Measurements from ENCODE around the gene METTL5.
"Not testable (repeated sequence)": the region's sequence is repeated elsewhere in the genome, so short reads cannot be mapped to it uniquely, and the experiment has no call there.

The METTL5 gene

GRCh38 chr2:169845016-169845415, 20.3 kb upstream of the METTL5 start:
- DNase-seq (ENCODE audit: low read depth in 1 of 2, low spot score in 1 of 2) = no peak
- TF ChIP-seq SPI1 (IDR thresholded peaks at IDR 0.05; ENCODE audit: borderline replicate concordance, low read depth) = no peak
- no peak for TF ChIP-seq REST (IDR thresholded peaks at IDR 0.05; ENCODE audit: insufficient replicate concordance, low read depth)
- no peak for TF ChIP-seq GABPA (IDR thresholded peaks at IDR 0.05; ENCODE audit: low read depth)
- TF ChIP-seq, protein P1, sequence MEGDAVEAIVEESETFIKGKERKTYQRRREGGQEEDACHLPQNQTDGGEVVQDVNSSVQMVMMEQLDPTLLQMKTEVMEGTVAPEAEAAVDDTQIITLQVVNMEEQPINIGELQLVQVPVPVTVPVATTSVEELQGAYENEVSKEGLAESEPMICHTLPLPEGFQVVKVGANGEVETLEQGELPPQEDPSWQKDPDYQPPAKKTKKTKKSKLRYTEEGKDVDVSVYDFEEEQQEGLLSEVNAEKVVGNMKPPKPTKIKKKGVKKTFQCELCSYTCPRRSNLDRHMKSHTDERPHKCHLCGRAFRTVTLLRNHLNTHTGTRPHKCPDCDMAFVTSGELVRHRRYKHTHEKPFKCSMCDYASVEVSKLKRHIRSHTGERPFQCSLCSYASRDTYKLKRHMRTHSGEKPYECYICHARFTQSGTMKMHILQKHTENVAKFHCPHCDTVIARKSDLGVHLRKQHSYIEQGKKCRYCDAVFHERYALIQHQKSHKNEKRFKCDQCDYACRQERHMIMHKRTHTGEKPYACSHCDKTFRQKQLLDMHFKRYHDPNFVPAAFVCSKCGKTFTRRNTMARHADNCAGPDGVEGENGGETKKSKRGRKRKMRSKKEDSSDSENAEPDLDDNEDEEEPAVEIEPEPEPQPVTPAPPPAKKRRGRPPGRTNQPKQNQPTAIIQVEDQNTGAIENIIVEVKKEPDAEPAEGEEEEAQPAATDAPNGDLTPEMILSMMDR (IDR thresholded peaks at IDR 0.05; ENCODE audit: insufficient read depth, low read length) = no peak
- no peak for TF ChIP-seq POLR2AphosphoS5 (IDR thresholded peaks at IDR 0.05; ENCODE audit: low read depth)

GRCh38 chr2:169841625-169842024, 16.9 kb upstream of the METTL5 start:
- H3K27me3 ChIP-seq (ENCODE audit: insufficient read depth, poor library complexity, severe bottlenecking); DNase-seq (ENCODE audit: low read depth in 1 of 2, low spot score in 1 of 2); H3K4me3 ChIP-seq (replicated peaks; ENCODE audit: insufficient read depth, low read length); H3K27ac ChIP-seq (replicated peaks): not testable (repeated sequence)

More at GRCh38 chr2:169845016-169845415, 20.3 kb upstream of the METTL5 start:
- no peak overlapping the region for H3K27ac ChIP-seq (replicated peaks)
- no peaks in the 10 kb centered on the region for H3K27me3 ChIP-seq (ENCODE audit: insufficient read depth, poor library complexity, severe bottlenecking)
- H3K4me3 ChIP-seq (replicated peaks; ENCODE audit: insufficient read depth, low read length) = no peak overlapping the region

DNA sequence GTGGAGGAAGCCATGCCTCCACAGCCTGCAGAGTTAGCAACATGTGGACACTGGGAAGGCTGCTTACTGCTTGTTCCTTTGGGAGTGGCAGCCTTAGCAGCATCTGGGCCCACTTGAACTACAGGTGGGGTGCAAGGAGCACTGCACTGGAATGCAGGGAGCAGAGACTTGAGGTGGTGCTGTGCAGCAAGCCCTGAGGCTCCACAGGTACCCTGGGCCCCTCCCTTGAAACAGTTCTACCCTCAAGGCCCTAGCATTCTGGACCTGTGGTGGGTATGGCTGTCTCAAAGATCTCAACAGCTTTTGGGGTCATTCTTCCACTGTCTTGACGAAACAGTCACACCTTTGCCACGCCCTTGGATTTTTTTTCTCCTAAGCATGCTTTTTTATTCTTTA, 16.0 kb upstream of the METTL5 start:
- H3K4me3 ChIP-seq (replicated peaks; ENCODE audit: insufficient read depth, low read length) = no peak overlapping the region
- DNase-seq (ENCODE audit: low read depth in 1 of 2, low spot score in 1 of 2) = no peak
- no peak overlapping the region for H3K27ac ChIP-seq (replicated peaks)
- H3K27me3 ChIP-seq (ENCODE audit: insufficient read depth, poor library complexity, severe bottlenecking) = no peaks in the 10 kb centered on the region
- TF ChIP-seq GABPA (IDR thresholded peaks at IDR 0.05; ENCODE audit: low read depth) = no peak
- no peak for TF ChIP-seq POLR2AphosphoS5 (IDR thresholded peaks at IDR 0.05; ENCODE audit: low read depth)
- TF ChIP-seq SPI1 (IDR thresholded peaks at IDR 0.05; ENCODE audit: borderline replicate concordance, low read depth) = no peak
- TF ChIP-seq, protein P1 (IDR thresholded peaks at IDR 0.05; ENCODE audit: insufficient read depth, low read length) = no peak
- TF ChIP-seq REST (IDR thresholded peaks at IDR 0.05; ENCODE audit: insufficient replicate concordance, low read depth) = no peak

GRCh38 chr2:169839954-169840746, 15.4 kb upstream of the METTL5 start:
- no peak for DNase-seq (ENCODE audit: low read depth in 1 of 2, low spot score in 1 of 2)
- TF ChIP-seq, protein P1 (IDR thresholded peaks at IDR 0.05; ENCODE audit: insufficient read depth, low read length) = no peak
- TF ChIP-seq GABPA (IDR thresholded peaks at IDR 0.05; ENCODE audit: low read depth) (no peak), SPI1 (IDR thresholded peaks at IDR 0.05; ENCODE audit: borderline replicate concordance, low read depth) (no peak), POLR2AphosphoS5 (IDR thresholded peaks at IDR 0.05; ENCODE audit: low read depth) (no peak), REST (IDR thresholded peaks at IDR 0.05; ENCODE audit: insufficient replicate concordance, low read depth) (no peak)
- no peak overlapping the region for H3K4me3 ChIP-seq (replicated peaks; ENCODE audit: insufficient read depth, low read length)
- H3K27me3 ChIP-seq (ENCODE audit: insufficient read depth, poor library complexity, severe bottlenecking) = no peaks in the 10 kb centered on the region
- H3K27ac ChIP-seq (replicated peaks) = no peak overlapping the region

All from HL-60 (cell line).